BLaER1 treated with 17β-estradiol and CSF1 and Interleukin-3, amounts not matched to agents 10 nM and 100 nM (cell line): ENCODE measurements around the gene TMEM150C.

Experiments used
- H3K27ac ChIP-seq, 11 experiments: shearing (Covaris generic); formaldehyde crosslinking; 2 replicates each; pipeline ENCODE4 v1.8.1; 2022
- H3K27me3 ChIP-seq, 11 experiments: shearing (Covaris generic); formaldehyde crosslinking; 2 replicates each; pipeline ENCODE4 v1.8.1; 2022
- H3K36me3 ChIP-seq, 11 experiments: shearing (Covaris generic); formaldehyde crosslinking; 2 replicates each; pipeline ENCODE4 v1.8.1; 2022
- H3K4me1 ChIP-seq, 10 experiments: shearing (Covaris generic); formaldehyde crosslinking; 2 replicates each; pipeline ENCODE4 v1.8.1; 2022
- H3K4me2 ChIP-seq, 11 experiments: shearing (Covaris generic); formaldehyde crosslinking; 2 replicates each; pipeline ENCODE4 v1.8.1; 2022
- H3K4me3 ChIP-seq, 10 experiments: shearing (Covaris generic); formaldehyde crosslinking; 2 replicates each; pipeline ENCODE4 v1.8.1; 2022
- H3K9ac ChIP-seq, 11 experiments: shearing (Covaris generic); formaldehyde crosslinking; 2 replicates each; pipeline ENCODE4 v1.8.1; 2022
- H3K9me3 ChIP-seq, 11 experiments: shearing (Covaris generic); formaldehyde crosslinking; replicated peaks in 1 of 11; 2 replicates each; pipeline ENCODE4 v1.8.1; 2022
- H4K20me1 ChIP-seq, 11 experiments: shearing (Covaris generic); formaldehyde crosslinking; 2 replicates each; pipeline ENCODE4 v1.8.1; 2022
- Cebpa-rat ChIP-seq, 11 experiments: shearing (Covaris generic); IDR thresholded peaks; 2 replicates each; pipeline ENCODE4 v1.8.1; 2022

Gene TMEM150C

DNA sequence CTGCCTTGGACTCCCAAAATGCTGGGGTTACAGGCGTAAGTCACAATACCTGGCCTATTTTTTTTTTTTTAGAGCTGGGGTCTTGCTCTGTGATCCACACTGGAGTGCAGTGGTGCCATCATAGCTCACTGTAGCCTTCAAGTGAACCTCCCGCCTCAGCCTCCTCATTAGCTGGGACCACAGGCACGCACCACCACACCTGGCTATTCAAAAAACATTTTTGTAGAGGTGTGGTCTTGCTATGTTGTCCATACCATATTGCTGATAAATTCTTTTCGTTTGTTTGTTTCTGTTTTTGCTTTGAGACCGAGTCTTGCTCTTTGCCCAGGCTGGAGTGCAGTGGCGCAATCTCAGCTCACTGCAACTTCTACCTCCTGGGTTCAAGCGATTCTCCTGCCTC is 109.8 kb downstream of the TMEM150C start:
- peaks cover 10 to 86% (median 38%) of the 10 kb centered on the region in 11 experiments; a peak in 19 of 22 replicates for H4K20me1 ChIP-seq

DNA sequence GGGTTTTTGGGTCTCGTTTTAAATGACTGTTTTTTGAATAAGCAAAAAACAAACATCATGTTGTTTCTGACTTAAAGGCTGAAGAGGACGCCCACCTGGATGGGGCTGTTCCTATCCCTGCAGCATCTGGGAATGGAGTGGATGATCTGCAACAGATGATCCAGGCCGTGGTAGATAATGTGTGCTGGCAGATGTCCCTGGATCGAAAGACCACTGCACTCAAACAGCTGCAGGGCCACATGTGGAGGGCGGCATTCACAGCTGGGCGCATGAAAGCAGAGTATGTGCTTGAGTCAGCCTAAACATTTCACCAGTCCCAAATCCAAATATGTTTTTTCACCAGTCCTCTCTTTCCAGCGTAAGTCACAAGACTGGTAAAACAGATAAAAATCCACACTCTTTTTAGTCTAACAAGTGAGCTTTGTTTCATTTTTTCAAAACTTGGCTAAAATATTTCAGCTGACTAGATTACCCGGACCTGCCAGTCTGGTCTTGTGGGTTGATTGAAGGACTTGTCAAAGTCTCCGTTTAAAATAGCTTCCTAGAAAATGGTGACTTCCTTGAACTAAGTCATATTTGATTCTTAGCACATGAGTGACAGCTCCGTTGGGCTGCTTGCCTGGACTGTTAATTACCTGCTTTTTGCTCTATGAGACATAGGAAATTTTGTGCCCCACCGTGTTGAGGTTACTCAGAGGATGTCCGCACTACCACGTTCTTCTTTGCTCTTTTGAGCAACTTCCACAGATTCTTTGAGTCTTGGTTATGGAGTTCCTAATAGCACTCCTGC is 110.6 kb downstream of the TMEM150C start:
- Histone ChIP-seq H3K4me1 (no peaks in the 10 kb centered on the region), H3K4me3 (no peak overlapping the region), H3K27me3 (no peaks in the 10 kb centered on the region), H4K20me1 (peaks cover 12 to 94% (median 43%) of the 10 kb centered on the region in 11 experiments; a peak in 20 of 22 replicates), H3K4me2 (no peak overlapping the region), H3K27ac (no peak overlapping the region), H3K36me3 (peaks cover 77 to 99% (median 92%) of the 10 kb centered on the region in 11 experiments), H3K9ac (no peak overlapping the region), H3K9me3 (no peaks in the 10 kb centered on the region)
- TF ChIP-seq Cebpa-rat (IDR thresholded peaks at IDR 0.05) = no peak

More for the DNA sequence above, 109.8 kb downstream of the TMEM150C start:
- Histone ChIP-seq H3K27ac (no peak overlapping the region), H3K4me3 (no peak overlapping the region), H3K4me1 (no peaks in the 10 kb centered on the region), H3K9me3 (no peaks in the 10 kb centered on the region), H3K27me3 (no peaks in the 10 kb centered on the region), H3K4me2 (no peak overlapping the region), H3K9ac (no peak overlapping the region), H3K36me3 (peaks cover 86 to 100% (median 98%) of the 10 kb centered on the region in 11 experiments)
- TF ChIP-seq Cebpa-rat (IDR thresholded peaks at IDR 0.05) = no peak

DNA sequence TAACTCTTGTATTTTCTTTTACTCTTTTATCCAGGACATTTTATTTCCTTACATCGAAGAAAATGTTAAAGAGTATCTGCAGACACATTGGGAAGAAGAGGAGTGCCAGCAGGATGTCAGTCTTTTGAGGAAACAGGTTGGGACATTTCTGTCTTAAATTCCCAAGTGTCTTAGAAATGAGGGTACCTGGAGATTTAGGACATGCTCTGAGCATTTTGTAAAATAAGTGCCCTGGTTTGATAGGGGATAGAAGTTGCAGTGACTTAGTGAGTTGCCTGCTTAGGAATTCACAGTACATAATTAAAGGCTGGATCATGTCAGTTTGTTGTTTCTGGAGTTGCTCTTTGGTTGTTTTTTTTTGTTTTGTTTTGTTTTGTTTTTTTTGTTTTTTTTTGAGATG is 113.9 kb downstream of the TMEM150C start:
- Histone ChIP-seq H3K27me3 (no peaks in the 10 kb centered on the region), H3K4me2 (no peak overlapping the region), H3K27ac (no peak overlapping the region), H3K4me3 (no peak overlapping the region), H3K36me3 (peaks cover 62 to 99% (median 83%) of the 10 kb centered on the region in 11 experiments), H4K20me1 (peaks cover 30 to 99% (median 60%) of the 10 kb centered on the region in 11 experiments; a peak in 21 of 22 replicates), H3K9me3 (no peaks in the 10 kb centered on the region; a peak in 1 of 22 replicates), H3K4me1 (no peaks in the 10 kb centered on the region), H3K9ac (no peak overlapping the region)
- TF ChIP-seq Cebpa-rat (IDR thresholded peaks at IDR 0.05) = no peak

GRCh38 chr4:82439088-82439487 is 122.7 kb downstream of the TMEM150C start:
- Histone ChIP-seq H3K36me3 (peaks cover 21 to 100% (median 93%) of the 10 kb centered on the region in 11 experiments), H4K20me1 (peaks cover 75 to 100% (median 98%) of the 10 kb centered on the region in 11 experiments; a peak in 21 of 22 replicates), H3K9ac (no peak overlapping the region)

DNA sequence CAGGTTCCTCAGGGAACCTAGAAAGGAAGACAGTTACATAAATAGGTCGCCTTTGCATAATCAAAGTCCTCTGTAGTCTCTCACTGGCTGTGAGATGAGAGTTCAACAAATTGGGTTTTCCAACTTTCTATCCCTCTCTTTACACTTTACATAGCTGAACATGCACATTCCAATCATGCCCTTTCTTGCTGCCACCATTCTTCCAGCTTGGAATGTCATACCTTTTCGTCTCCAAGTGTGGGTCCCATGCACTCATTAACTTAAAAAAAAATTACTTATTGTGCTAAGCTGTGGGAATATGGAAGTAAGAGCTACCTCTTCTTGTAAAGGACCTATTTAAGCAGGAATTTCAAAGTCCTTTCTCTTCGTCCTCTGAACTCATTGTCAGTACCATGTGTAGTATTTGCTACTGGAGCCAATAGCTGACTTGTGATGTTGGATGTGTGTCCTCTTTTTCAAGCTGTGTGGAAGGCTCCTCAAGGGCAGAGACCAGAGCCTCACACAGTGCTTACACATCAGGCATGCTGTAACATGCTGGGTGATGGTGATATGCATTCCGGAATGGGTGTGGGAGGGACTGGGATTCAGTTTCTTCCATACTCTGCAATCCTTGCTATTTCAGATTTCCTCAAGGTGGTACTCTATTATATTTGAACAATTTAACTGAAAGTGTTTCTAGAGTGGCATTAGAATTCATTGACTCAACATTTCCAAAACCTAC is 124.3 kb downstream of the TMEM150C start:
- peaks cover 8 to 34% (median 21%) of the 10 kb centered on the region in 10 experiments for H3K4me1 ChIP-seq
- TF ChIP-seq Cebpa-rat (IDR thresholded peaks at IDR 0.05) = no peak
- H3K27me3 ChIP-seq = no peaks in the 10 kb centered on the region
- peaks cover 74 to 100% (median 98%) of the 10 kb centered on the region in 11 experiments; a peak in 21 of 22 replicates for H4K20me1 ChIP-seq
- no peak overlapping the region for H3K4me3 ChIP-seq
- no peak overlapping the region for H3K27ac ChIP-seq
- no peak overlapping the region for H3K9ac ChIP-seq
- H3K36me3 ChIP-seq = peaks cover 16 to 100% (median 90%) of the 10 kb centered on the region in 11 experiments
- peak overlapping the region in 3 of 11 experiments; percentile 1 to 5 (median 2); a peak in 2 of 22 replicates for H3K4me2 ChIP-seq
- H3K9me3 ChIP-seq = peaks cover 0 to 7% (median 0%) of the 10 kb centered on the region in 11 experiments; a peak in 3 of 22 replicates

More at GRCh38 chr4:82439088-82439487, 122.7 kb downstream of the TMEM150C start:
- no peak overlapping the region for H3K27ac ChIP-seq
- H3K4me1 ChIP-seq = peaks cover 0 to 22% (median 11%) of the 10 kb centered on the region in 10 experiments; a peak in 9 of 20 replicates
- H3K4me2 ChIP-seq = no peak overlapping the region
- peaks cover 0 to 7% (median 0%) of the 10 kb centered on the region in 11 experiments; a peak in 3 of 22 replicates for H3K9me3 ChIP-seq
- TF ChIP-seq Cebpa-rat (IDR thresholded peaks at IDR 0.05) = no peak
- no peaks in the 10 kb centered on the region for H3K27me3 ChIP-seq
- no peak overlapping the region for H3K4me3 ChIP-seq

GRCh38 chr4:82436780-82437179 is 125.0 kb downstream of the TMEM150C start:
- Histone ChIP-seq H4K20me1 (peaks cover 74 to 100% (median 99%) of the 10 kb centered on the region in 11 experiments; a peak in 21 of 22 replicates), H3K27me3 (no peaks in the 10 kb centered on the region), H3K4me1 (peaks cover 14 to 41% (median 28%) of the 10 kb centered on the region in 10 experiments), H3K36me3 (peaks cover 16 to 96% (median 84%) of the 10 kb centered on the region in 11 experiments), H3K4me3 (no peak overlapping the region), H3K9me3 (peaks cover 0 to 7% (median 0%) of the 10 kb centered on the region in 11 experiments; a peak in 3 of 22 replicates), H3K4me2 (peak overlapping the region in 4 of 11 experiments; percentile 1 to 5 (median 3); a peak in 3 of 22 replicates), H3K9ac (no peak overlapping the region), H3K27ac (no peak overlapping the region)
- TF ChIP-seq Cebpa-rat (IDR thresholded peaks at IDR 0.05) = no peak

GRCh38 chr4:82436130-82436529 is 125.7 kb downstream of the TMEM150C start:
- Histone ChIP-seq H3K27ac (no peak overlapping the region), H3K4me1 (peaks cover 17 to 47% (median 32%) of the 10 kb centered on the region in 10 experiments), H3K9ac (no peak overlapping the region), H3K9me3 (peaks cover 0 to 7% (median 0%) of the 10 kb centered on the region in 11 experiments; a peak in 3 of 22 replicates), H3K27me3 (no peaks in the 10 kb centered on the region), H3K4me2 (peak overlapping the region in 3 of 11 experiments; percentile 1 to 4 (median 4); a peak in 3 of 22 replicates), H3K4me3 (no peak overlapping the region), H3K36me3 (peaks cover 16 to 90% (median 77%) of the 10 kb centered on the region in 11 experiments), H4K20me1 (peaks cover 74 to 100% (median 99%) of the 10 kb centered on the region in 11 experiments; a peak in 20 of 22 replicates)
- TF ChIP-seq Cebpa-rat (IDR thresholded peaks at IDR 0.05) = no peak

DNA sequence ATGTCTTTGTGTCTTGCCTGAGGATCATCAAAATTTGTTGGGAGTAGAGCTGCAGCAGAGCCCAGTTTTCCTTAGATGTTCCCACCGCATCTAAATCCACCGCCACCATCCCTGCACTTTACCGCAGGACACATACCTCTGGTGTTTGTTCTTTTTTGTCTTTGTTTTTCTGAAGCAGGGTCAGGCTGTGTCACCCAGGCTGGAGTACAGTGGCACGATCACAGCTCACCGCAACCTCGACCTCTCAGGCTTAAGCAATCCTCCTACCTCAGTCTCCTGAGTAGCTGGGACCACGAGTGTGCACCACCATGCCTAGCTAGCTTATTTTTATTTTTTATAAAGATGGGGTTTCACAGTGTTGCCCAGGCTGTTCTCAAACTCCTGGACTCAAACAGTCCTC is 126.8 kb downstream of the TMEM150C start:
- TF ChIP-seq Cebpa-rat (IDR thresholded peaks at IDR 0.05) = no peak
- H3K9me3 ChIP-seq = peaks cover 0 to 7% (median 0%) of the 10 kb centered on the region in 11 experiments; a peak in 3 of 22 replicates
- no peak overlapping the region for H3K4me3 ChIP-seq
- H3K36me3 ChIP-seq = peaks cover 16 to 78% (median 69%) of the 10 kb centered on the region in 11 experiments
- H3K27ac ChIP-seq = no peak overlapping the region
- no peaks in the 10 kb centered on the region for H3K27me3 ChIP-seq
- H3K9ac ChIP-seq = no peak overlapping the region
- H3K4me2 ChIP-seq = no peak overlapping the region
- peaks cover 17 to 42% (median 32%) of the 10 kb centered on the region in 10 experiments for H3K4me1 ChIP-seq
- H4K20me1 ChIP-seq = peaks cover 66 to 93% (median 90%) of the 10 kb centered on the region in 11 experiments; a peak in 20 of 22 replicates
